Neuronal stem cell (in vitro differentiated cells): ENCODE measurements around the gene SUB1.
"Not testable (repeated sequence)": the region's sequence is repeated elsewhere in the genome, so short reads cannot be mapped to it uniquely, and the experiment has no call there.

Experiments
- DNase-seq: peaks from one replicate; pipeline ENCODE4 v3.0.0-alpha.2; 2013; ENCODE audit warnings: low spot score
- H2AFZ ChIP-seq: one replicate; pipeline ENCODE4 v1.6.1; 2013; ENCODE audit warnings: mild to moderate bottlenecking, low read length, inconsistent platforms
- H2AK5ac ChIP-seq: 2 replicates; pipeline ENCODE4 v1.6.1; 2013; ENCODE audit warnings: low read depth, mild to moderate bottlenecking, inconsistent platforms, low read length, moderate library complexity, mixed read lengths
- H2BK120ac ChIP-seq: 2 replicates; pipeline ENCODE4 v1.6.1; 2013; ENCODE audit warnings: low read depth, mild to moderate bottlenecking, inconsistent platforms, low read length, moderate library complexity, mixed read lengths
- H2BK12ac ChIP-seq: one replicate; pipeline ENCODE4 v1.6.1; 2013; ENCODE audit warnings: low read length, inconsistent platforms
- H2BK15ac ChIP-seq: 2 replicates; pipeline ENCODE4 v1.6.1; 2013; ENCODE audit warnings: mild to moderate bottlenecking, low read length, inconsistent platforms, mixed read lengths
- H2BK5ac ChIP-seq: one replicate; pipeline ENCODE4 v1.6.1; 2013; ENCODE audit warnings: inconsistent platforms, mild to moderate bottlenecking, low read length, moderate library complexity
- H3K14ac ChIP-seq: one replicate; pipeline ENCODE4 v1.6.1; 2013; ENCODE audit warnings: low read length, inconsistent platforms
- H3K18ac ChIP-seq: 2 replicates; pipeline ENCODE4 v1.6.1; 2013; ENCODE audit warnings: low read length, inconsistent platforms
- H3K23ac ChIP-seq: 2 replicates; pipeline ENCODE4 v1.6.1; 2013; ENCODE audit warnings: low read depth, mild to moderate bottlenecking, mixed read lengths, low read length, inconsistent platforms; ENCODE audit not compliant: poor library complexity
- H3K27ac ChIP-seq: replicated peaks from 3 replicates; pipeline ENCODE4 v1.5.1; 2013; ENCODE audit warnings: low read length, inconsistent platforms
- H3K27me3 ChIP-seq, 3 experiments: 2 replicates each; pipeline ENCODE4 v1.6.1; 2013; ENCODE audit warnings: low read length in 3 of 3, mild to moderate bottlenecking in 2 of 3, inconsistent platforms in 1 of 3, low read depth in 1 of 3, mixed read lengths in 1 of 3, moderate library complexity in 1 of 3; ENCODE audit not compliant: control insufficient read depth in 3 of 3, insufficient read depth in 3 of 3
- H3K36me3 ChIP-seq, 2 donors: replicated peaks in 1 of 2; 2 replicates each; pipeline ENCODE4 v1.6.1; 2013; ENCODE audit warnings: low read length in 2 of 2; ENCODE audit not compliant: control insufficient read depth in 2 of 2, insufficient read depth in 2 of 2
- H3K4ac ChIP-seq: 2 replicates; pipeline ENCODE4 v1.6.1; 2013; ENCODE audit warnings: inconsistent platforms, mild to moderate bottlenecking, low read length, moderate library complexity
- H3K4me1 ChIP-seq, 2 donors: 1 replicate in 1 of 2; 2 replicates in 1 of 2; pipeline ENCODE4 v1.6.1; 2013; ENCODE audit warnings: low read length in 2 of 2, low read depth in 1 of 2; ENCODE audit not compliant: control insufficient read depth in 2 of 2, insufficient read depth in 1 of 2
- H3K4me2 ChIP-seq: one replicate; pipeline ENCODE4 v1.6.1; 2013; ENCODE audit warnings: mild to moderate bottlenecking, low read length, inconsistent platforms; ENCODE audit not compliant: insufficient read depth, poor library complexity, severe bottlenecking
- H3K4me3 ChIP-seq, 2 donors: 2 replicates each; pipeline ENCODE4 v1.5.1; 2013; ENCODE audit warnings: low read length in 2 of 2, mild to moderate bottlenecking in 2 of 2, inconsistent platforms in 1 of 2, moderate library complexity in 1 of 2
- H3K79me1 ChIP-seq: one replicate; pipeline ENCODE4 v1.6.1; 2013; ENCODE audit warnings: low read depth, mild to moderate bottlenecking, inconsistent platforms, low read length, moderate library complexity
- H3K9ac ChIP-seq: one replicate; pipeline ENCODE4 v1.6.1; 2013; ENCODE audit warnings: mild to moderate bottlenecking, low read depth, low read length, inconsistent platforms; ENCODE audit not compliant: poor library complexity
- H3K9me3 ChIP-seq, 2 donors: replicated peaks in 1 of 2; 2 replicates each; pipeline versions ENCODE3 to v1.6.1; 2013; ENCODE audit warnings: low read length in 2 of 2, mild to moderate bottlenecking in 2 of 2, inconsistent platforms in 1 of 2, low read depth in 1 of 2, mixed read lengths in 1 of 2, moderate library complexity in 1 of 2; ENCODE audit not compliant: control insufficient read depth in 2 of 2, insufficient read depth in 1 of 2
- H4K8ac ChIP-seq: one replicate; pipeline ENCODE4 v1.6.1; 2013; ENCODE audit warnings: low read depth, mild to moderate bottlenecking, inconsistent platforms, low read length, moderate library complexity
- H4K91ac ChIP-seq: one replicate; pipeline ENCODE4 v1.6.1; 2013; ENCODE audit warnings: low read length, low read depth, mild to moderate bottlenecking, inconsistent platforms; ENCODE audit not compliant: poor library complexity
- WGBS, 2 donors: extraction: QIAGEN DNeasy Blood & Tissue Kit; methylation state at CpG; one replicate each; pipeline ENCODE4 v1.1.7; 2013; ENCODE audit warnings: missing lambda C conversion rate in 2 of 2, mixed read lengths in 1 of 2; ENCODE audit not compliant: insufficient read length in 2 of 2, insufficient replicate concordance in 1 of 2; ENCODE audit errors: extremely low coverage in 2 of 2; 5-methylcytosine and 5-hydroxymethylcytosine counted together

The SUB1 gene

GRCh38 chr5:32627219-32627870 lies 42.0 kb downstream of the SUB1 start:
- no peak for DNase-seq
- Histone ChIP-seq H3K9me3 (no peaks in the 10 kb centered on the region), H3K4ac (no peak overlapping the region), H3K23ac (no peak overlapping the region), H3K79me1 (no peaks in the 10 kb centered on the region), H3K14ac (no peak overlapping the region), H3K4me3 (no peak overlapping the region), H3K4me2 (no peak overlapping the region), H2AK5ac (no peak overlapping the region), H2BK120ac (no peak overlapping the region), H2AFZ (no peak overlapping the region), H2BK12ac (no peak overlapping the region), H4K8ac (no peak overlapping the region), H3K27me3 (no peaks in the 10 kb centered on the region), H3K9ac (no peak overlapping the region), H2BK5ac (no peak overlapping the region), H3K27ac (no peak overlapping the region), H3K4me1 (peaks cover 0 to 4% of the 10 kb centered on the region in 2 donors), H2BK15ac (no peak overlapping the region), H4K91ac (no peak overlapping the region), H3K36me3 (no peaks in the 10 kb centered on the region), H3K18ac (no peak overlapping the region)
- whole genome bisulfite sequencing, 2 donors = no CpG with 5 or more reads among the region's 5 CpGs

DNA sequence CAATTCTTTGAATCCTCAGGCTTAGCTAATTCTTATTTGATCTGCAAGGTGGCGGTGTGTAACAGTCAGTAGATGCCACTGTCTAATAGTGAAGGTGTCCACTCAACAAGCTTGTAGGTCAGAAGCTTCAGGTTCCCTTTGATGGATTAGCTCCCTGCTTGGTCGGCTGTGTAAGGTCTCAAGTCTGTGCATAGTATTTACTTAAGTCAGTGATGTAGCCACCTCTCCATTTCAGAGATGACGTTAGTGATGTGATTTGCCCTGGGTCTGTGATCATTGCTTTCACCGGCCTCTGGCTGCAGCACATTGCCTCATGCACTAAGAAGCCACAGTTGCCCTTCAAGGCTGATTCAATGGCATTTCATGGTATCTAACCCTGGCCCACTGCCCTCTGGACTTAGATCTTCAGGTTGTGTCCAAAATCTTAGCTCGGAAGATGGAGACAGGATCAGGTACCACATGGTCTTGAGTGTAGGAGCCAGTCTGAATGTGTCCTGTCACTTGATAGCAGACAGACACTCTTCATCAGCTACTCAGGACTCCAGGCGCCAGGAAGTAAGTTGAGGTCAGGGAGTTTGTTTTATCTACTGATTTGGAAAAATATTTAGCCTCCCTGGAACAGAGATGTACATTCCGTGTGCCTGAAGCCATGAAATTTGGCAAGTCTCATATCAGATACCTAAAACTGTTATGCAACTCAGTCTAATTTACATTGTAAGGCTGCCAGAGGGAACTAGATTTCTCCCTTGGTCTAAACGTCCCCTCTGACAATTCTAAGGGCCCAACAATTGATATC lies 42.9 kb downstream of the SUB1 start:
- Histone ChIP-seq H3K4me2 (no peak overlapping the region), H2BK12ac (no peak overlapping the region)
- WGBS, 2 donors = no CpG with 5 or more reads among the region's 8 CpGs

DNA sequence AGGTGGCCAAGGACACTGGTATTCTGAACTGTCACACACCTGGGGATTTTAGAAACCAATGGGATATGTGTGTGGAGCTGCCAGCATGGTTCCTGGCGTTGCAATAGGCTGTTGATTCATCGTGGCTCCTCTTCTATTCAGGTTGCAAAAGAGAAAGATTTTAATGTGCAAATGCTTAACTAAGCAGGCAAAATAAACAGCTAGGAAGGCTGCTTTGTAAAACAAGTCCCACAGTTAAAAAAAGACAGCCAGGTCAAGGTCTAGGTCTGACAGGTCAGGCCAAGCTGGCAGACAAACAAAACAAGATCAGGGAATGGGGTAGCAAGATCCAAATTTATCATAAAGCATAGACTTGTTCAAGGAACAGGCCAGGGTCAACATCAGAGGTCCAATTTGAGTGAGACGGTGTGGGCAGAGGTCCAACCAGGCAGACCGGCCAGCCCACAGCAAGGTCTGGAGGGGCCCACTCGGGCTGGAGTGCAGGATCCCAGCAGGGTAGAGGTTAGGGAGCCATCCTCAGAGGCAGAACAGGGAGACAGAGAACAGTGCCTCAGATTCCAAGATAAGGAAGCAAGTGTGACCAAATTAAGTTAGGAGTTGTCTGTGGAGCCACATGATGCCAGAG lies 45.6 kb downstream of the SUB1 start:
- Histone ChIP-seq H3K4ac (no peak overlapping the region), H3K9ac (no peak overlapping the region), H2AK5ac (no peak overlapping the region), H3K27me3 (no peaks in the 10 kb centered on the region), H2BK5ac (no peak overlapping the region), H3K36me3 (no peaks in the 10 kb centered on the region), H2BK12ac (no peak overlapping the region), H3K4me2 (no peak overlapping the region), H3K79me1 (no peaks in the 10 kb centered on the region), H3K23ac (no peak overlapping the region), H3K18ac (no peak overlapping the region), H2BK120ac (no peak overlapping the region), H3K4me1 (peaks cover 0 to 2% of the 10 kb centered on the region in 2 donors), H3K4me3 (no peak overlapping the region), H3K27ac (no peak overlapping the region), H4K8ac (no peak overlapping the region), H4K91ac (no peak overlapping the region), H3K14ac (no peak overlapping the region), H2AFZ (no peak overlapping the region), H3K9me3 (no peaks in the 10 kb centered on the region), H2BK15ac (no peak overlapping the region)
- no CpG with 5 or more reads among the region's 5 CpGs for WGBS, 2 donors
- DNase-seq = no peak

More for the DNA sequence above, 42.9 kb downstream of the SUB1 start:
- Histone ChIP-seq H3K4me3 (no peak overlapping the region), H3K9ac (no peak overlapping the region), H4K91ac (no peak overlapping the region), H3K4me1 (peaks cover 0 to 4% of the 10 kb centered on the region in 2 donors), H2BK120ac (no peak overlapping the region), H3K36me3 (no peaks in the 10 kb centered on the region), H2BK5ac (no peak overlapping the region), H2AK5ac (no peak overlapping the region), H3K18ac (no peak overlapping the region), H3K23ac (no peak overlapping the region), H2BK15ac (no peak overlapping the region), H2AFZ (no peak overlapping the region), H3K14ac (no peak overlapping the region), H3K79me1 (no peaks in the 10 kb centered on the region), H3K27me3 (no peaks in the 10 kb centered on the region), H3K9me3 (no peaks in the 10 kb centered on the region), H3K4ac (no peak overlapping the region), H3K27ac (no peak overlapping the region), H4K8ac (no peak overlapping the region)
- DNase-seq = no peak

- not testable (repeated sequence) for H3K4me1 ChIP-seq, H3K18ac ChIP-seq, H3K27me3 ChIP-seq, H3K79me1 ChIP-seq, H2AK5ac ChIP-seq, H3K27ac ChIP-seq, H3K4ac ChIP-seq, H3K23ac ChIP-seq, H3K4me2 ChIP-seq, H3K14ac ChIP-seq, H2BK5ac ChIP-seq, H3K36me3 ChIP-seq, H2BK120ac ChIP-seq, H3K4me3 ChIP-seq, H2AFZ ChIP-seq, H2BK15ac ChIP-seq, H3K9me3 ChIP-seq, H4K8ac ChIP-seq, DNase-seq, H4K91ac ChIP-seq, H3K9ac ChIP-seq, H2BK12ac ChIP-seq
- no CpG with 5 or more reads among the region's 8 CpGs for WGBS, 2 donors
Observed at GRCh38 chr5:32633017-32633416, 47.7 kb downstream of the SUB1 start.
